Renal cortical epithelial cell (primary cell): ENCODE results near the gene LENEP. TPM values are rescaled to one million over a fixed set of nuclear protein-coding genes. Genes with fewer than 3 reads are reported as not detected.

Experiments used
- DNase-seq: peaks from one replicate; pipeline ENCODE4 v3.0.0-alpha.2; 2011; ENCODE audit warnings: low read depth
- total RNA-seq: library from RNA; depleted of rRNA; stranded (reverse); fragments of >200 nt; gene quantifications from 2 replicates; pipeline ENCODE4 v1.2.3, GENCODE V29; 2014

The LENEP gene
- total RNA-seq, 1 donor from 2014 or later, result 0.60 TPM

DNA sequence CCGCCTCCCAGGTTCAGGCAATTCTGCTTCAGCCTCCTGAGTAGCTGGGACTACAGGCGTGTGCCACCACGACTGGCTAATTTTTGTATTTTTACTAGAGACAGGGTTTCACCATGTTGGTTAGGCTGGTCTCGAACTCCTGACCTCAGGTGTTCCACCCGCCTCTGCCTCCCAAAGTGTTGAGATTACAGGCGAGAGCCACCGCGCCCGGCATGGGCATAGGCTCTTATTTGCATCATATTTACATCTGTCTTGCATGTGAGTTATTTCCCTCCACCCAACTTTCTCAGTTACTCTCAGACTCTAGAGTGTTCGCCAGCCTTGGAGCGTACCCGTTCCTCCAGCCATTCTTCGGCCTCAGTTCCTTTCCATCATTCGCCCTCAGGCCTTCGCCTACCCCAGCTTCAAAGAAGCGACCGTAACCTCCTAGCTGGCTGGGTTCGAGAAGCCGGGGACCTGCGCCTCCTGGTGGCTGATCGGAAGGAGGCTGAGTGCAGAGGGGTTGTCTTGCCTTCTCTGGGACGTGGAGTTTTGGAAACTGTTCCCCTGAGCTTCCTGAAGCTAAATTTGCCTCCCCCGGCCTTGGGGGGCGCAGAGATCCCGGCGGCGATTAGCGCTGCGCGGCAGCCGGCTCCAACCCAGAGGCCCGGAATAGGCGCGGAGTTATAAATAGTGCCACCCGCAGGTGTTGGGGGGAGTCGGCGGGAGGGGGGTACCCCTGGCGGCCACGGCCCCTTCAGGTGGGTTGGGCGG lies 5.6 kb downstream of the LENEP start:
- peak; percentile 35 for DNase-seq

DNA sequence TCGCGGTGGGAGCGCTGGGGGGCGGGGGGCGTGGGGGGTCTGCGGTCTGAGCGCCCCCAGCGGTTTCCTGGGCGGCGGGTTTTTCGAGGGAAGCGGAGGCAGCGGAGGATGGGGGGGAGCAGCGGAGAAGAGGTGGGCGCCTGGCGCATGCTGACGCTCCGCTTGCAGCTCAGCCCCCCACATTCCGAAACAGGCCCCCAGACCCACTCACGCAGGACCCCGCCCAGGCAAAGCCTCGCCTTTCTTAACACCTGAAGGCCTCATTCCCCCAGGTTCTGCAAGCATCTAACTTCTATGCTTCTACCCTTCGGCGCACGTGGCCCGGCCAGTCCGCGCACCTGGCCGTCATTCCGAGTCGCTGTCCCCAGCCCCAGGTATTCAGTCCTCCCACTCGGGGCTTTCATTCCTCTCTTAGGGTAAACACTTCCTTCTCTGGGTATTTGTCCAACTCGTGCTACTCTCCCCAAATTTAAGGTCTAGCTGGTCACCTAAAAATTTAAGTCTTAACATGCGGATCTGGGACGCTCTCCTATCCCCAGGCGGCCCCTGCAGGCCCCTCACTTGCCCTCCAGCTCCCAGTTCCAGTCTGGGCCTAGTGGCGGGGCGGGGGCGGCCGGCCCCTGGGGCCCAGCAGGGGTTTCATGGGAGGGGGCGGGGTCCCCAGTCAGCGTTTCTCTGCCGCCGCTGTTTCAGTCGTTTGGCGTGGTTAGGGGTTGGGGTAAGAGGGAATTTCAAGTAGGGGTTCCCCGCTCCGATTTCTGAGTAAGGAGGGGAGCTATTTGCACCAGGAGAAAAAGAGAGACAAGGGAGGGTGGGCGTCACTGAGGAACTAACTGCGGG lies 6.4 kb downstream of the LENEP start:
- DNase-seq, result no peak

GRCh38 chr1:155000411-155000725 lies 7.0 kb downstream of the LENEP start:
- no peak for DNase-seq

DNA sequence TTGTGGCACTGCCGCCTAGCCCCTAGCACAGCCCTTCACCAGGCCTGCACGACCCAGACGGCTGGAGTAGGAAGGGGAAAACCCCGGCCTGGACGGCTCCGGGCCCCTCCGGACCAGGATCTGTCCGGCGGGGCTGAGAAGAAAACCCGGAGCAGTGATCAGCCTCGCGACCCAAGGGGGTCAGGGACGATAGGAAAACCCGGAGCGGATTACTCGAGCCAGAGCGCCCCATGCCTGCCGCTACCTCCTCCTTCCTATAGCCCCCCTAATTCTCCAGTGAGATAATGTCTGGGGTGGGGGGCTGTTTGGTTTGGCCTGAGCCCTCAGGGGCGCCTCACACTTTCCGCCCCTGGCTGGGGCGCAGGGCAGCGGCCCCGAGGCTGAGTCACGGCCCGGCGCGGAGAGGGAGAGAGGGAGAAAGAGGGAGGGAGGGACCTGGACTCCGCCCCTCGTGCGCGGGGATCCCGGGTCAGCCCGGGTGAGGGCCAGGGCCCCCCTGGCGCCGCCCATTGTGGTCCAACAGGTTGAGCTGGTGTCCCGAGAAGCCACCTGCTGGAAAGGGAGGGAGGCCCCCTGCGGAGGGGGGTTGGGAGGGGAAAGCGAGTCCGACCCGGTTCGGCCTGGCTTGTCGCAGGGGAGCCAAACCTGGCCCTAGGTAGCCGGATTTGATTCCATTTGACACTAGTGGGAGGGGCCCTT lies 7.5 kb downstream of the LENEP start:
- peak; percentile 63 for DNase-seq

DNA sequence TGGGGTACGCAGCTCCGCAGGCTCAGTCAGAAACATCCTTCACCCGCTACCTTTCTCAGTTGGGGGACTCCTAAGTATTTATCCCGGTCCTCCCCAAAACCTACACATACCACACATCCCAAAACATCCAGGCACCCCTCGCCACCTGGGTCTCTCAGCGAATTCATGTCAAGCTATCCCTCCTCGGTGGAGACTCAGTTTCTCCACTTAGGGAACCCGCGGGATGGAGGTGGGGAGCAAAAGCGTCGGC lies 8.0 kb downstream of the LENEP start:
- no peak for DNase-seq

- peak; percentile 94 for DNase-seq
Measured at GRCh38 chr1:155001675-155002463, 8.5 kb downstream of the LENEP start.

GRCh38 chr1:155002464-155003226 lies 9.3 kb downstream of the LENEP start, which contains the start of gene ZBTB7B:
ZBTB7B (plus strand) TSS chr1:155002802; CDS start chr1:155014661, 11,859 bp downstream.
- no peak for DNase-seq

GRCh38 chr1:155003227-155003765 lies 9.9 kb downstream of the LENEP start:
- DNase-seq, result no peak

- no peak for DNase-seq
Measured at GRCh38 chr1:155003766-155004351, 10.5 kb downstream of the LENEP start.

GRCh38 chr1:155004352-155005075 lies 11.1 kb downstream of the LENEP start:
- no peak for DNase-seq

DNA sequence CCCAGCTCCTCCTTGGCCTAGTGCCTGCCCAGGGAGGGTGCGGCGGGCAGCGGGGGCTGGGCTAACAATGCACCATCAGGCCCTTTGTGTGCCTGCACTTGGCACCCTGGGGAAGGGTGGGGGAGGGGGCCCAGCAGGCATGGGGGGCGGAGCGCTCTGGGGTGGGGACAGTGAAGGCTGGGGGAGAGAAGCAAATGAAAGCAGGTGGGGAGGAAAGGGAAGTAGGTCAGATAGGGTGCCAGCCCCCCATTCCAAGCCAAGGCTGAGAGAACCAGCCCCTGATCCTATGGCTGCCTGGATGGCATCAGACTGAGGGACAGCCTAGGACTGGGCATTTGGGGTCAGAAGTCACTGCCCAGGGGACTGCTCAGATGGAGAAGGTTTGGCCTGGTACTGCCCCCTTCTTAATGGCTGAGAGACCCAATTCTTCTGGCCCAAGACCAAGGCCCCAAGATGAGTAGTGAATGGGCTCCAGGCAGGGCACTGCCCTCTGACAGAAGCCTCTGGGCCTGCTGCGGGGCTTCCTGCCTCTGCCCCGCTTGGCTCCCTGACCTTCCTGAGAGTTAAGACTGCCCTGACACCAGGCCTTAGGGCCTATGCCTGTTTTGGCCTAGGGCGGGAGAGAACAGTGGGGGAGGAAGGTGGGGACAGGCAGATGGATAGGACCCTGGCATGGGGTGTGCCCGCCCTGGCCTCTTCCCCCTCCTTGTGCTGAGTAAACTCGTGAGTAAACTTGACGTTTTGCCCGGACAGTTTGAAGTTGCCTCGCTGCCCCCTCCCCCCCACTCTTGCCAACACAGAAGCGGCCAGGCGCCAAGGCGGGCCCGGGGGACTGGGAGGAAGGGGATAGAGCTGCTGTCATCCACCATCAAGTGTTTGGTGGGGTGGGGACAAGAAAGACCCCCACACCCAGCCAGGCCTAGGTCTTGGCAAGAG lies 12.0 kb downstream of the LENEP start:
- peak; percentile 59 for DNase-seq

GRCh38 chr1:155006601-155007101 lies 13.3 kb downstream of the LENEP start:
- DNase-seq, result no peak

DNA sequence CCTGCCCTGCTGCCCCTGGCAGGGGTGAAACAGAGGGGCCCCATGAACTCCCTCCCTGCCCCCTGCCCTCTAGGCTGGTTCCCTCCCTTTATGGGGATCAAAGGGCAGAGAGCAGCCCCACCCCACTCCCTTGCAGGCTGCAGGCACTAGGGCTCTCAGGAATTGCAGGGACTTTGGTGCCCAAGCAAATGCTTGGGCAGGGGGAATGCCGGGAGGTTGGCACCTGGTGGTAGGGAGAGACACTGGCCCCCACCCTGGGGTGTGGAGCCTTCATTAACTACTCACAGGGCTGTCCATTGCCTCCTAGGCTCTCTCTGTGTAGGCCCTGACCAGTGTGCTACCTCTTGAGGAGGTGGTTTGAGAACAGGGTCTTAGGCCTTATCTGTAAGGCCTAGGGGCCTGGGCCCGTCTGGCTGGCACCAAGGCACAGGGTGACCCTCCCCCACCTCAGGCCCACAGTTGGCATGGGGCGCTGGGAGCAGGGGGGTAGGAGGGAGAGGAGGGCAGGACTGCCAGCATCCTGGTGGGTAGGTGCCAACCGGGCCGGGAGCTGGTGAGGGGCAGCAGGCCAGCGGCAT lies 14.0 kb downstream of the LENEP start:
- no peak for DNase-seq

GRCh38 chr1:155008015-155008941 lies 14.9 kb downstream of the LENEP start:
- no peak for DNase-seq

- no peak for DNase-seq
Measured at GRCh38 chr1:155009221-155009711, 15.9 kb downstream of the LENEP start.

GRCh38 chr1:155009742-155010141 lies 16.4 kb downstream of the LENEP start:
- no peak for DNase-seq
